Neural cell (in vitro differentiated cells): Measurements from ENCODE around the gene ITIH2. TPM values are rescaled to one million over a fixed set of nuclear protein-coding genes. Genes with fewer than 3 reads are reported as not detected.

Experiments
- H2AFZ ChIP-seq: fragments of 200-600, 300-800 bp; sonication (generic), shearing (Covaris generic); 2 replicates; pipeline ENCODE4 v1.6.0; 2014; ENCODE audit warnings: low read depth, mild to moderate bottlenecking, antibody characterized with exemption, low read length, moderate library complexity
- H3F3A ChIP-seq: fragments of 200-600 bp; shearing (Covaris generic); 2 replicates; pipeline ENCODE4 v1.6.1; 2016; ENCODE audit warnings: mild to moderate bottlenecking, moderate library complexity, mixed read lengths, antibody characterized with exemption, low read length; ENCODE audit not compliant: insufficient read depth, poor library complexity, severe bottlenecking
- H3K27ac ChIP-seq: fragments of 200-600, 300-800 bp; sonication (generic), shearing (Covaris generic); 2 replicates; pipeline ENCODE4 v1.5.1; 2014; ENCODE audit warnings: mild to moderate bottlenecking, low read length, moderate library complexity
- H3K27me3 ChIP-seq: fragments of 300-800, 200-600 bp; sonication (generic), shearing (Covaris generic); 2 replicates; pipeline ENCODE4 v1.6.0; 2014; ENCODE audit warnings: mild to moderate bottlenecking, low read depth, low read length, moderate library complexity; ENCODE audit not compliant: insufficient read depth
- H3K36me3 ChIP-seq: fragments of 300-800, 200-600 bp; sonication (generic), shearing (Covaris generic); 2 replicates; pipeline ENCODE4 v1.5.1; 2014; ENCODE audit warnings: mild to moderate bottlenecking, antibody characterized with exemption, low read length, moderate library complexity; ENCODE audit not compliant: insufficient read depth
- H3K4me2 ChIP-seq: fragments of 300-800, 200-600 bp; sonication (generic), shearing (Covaris generic); 2 replicates; pipeline ENCODE4 v1.6.0; 2014; ENCODE audit warnings: mild to moderate bottlenecking, low read length
- H3K4me3 ChIP-seq: fragments of 300-800, 200-600 bp; sonication (generic), shearing (Covaris generic); 2 replicates; pipeline ENCODE4 v1.5.1; 2014; ENCODE audit warnings: mild to moderate bottlenecking, low read length, moderate library complexity
- H3K79me2 ChIP-seq: fragments of 200-600 bp; shearing (Covaris generic); replicated peaks from 2 replicates; pipeline ENCODE4 v1.6.0; 2014; ENCODE audit warnings: mild to moderate bottlenecking, low read length, moderate library complexity; ENCODE audit not compliant: insufficient read depth
- H3K9ac ChIP-seq: fragments of 300-800, 200-600 bp; sonication (generic), shearing (Covaris generic); 2 replicates; pipeline ENCODE4 v1.6.1; 2016; ENCODE audit warnings: mild to moderate bottlenecking, low read length, mixed read lengths
- H3K9me2 ChIP-seq: fragments of 200-600 bp; shearing (Covaris generic); 2 replicates; pipeline ENCODE4 v1.6.1; 2016; ENCODE audit warnings: mild to moderate bottlenecking, low read length, mixed read lengths; ENCODE audit not compliant: insufficient read depth
- H3K9me3 ChIP-seq: fragments of 200-600, 300-800 bp; sonication (generic), shearing (Covaris generic); 2 replicates; pipeline ENCODE4 v1.6.1; 2016; ENCODE audit warnings: mild to moderate bottlenecking, mixed run types, low read length, moderate library complexity, mixed read lengths
- H4K20me1 ChIP-seq: fragments of 200-600 bp; shearing (Covaris generic); 2 replicates; pipeline ENCODE4 v1.6.1; 2016; ENCODE audit warnings: mild to moderate bottlenecking, mixed run types; ENCODE audit not compliant: insufficient read depth
- CTCF ChIP-seq: fragments of 450-650 bp; IDR thresholded peaks from 2 replicates; pipeline ENCODE4 v1.5.1; 2014; ENCODE audit warnings: antibody characterized with exemption, mild to moderate bottlenecking, moderate library complexity; ENCODE audit not compliant: poor library complexity, severe bottlenecking
- EP300 ChIP-seq: fragments of 450-650 bp; conservative IDR thresholded peaks from 2 replicates; pipeline ENCODE4 v1.6.1; 2014; ENCODE audit warnings: antibody characterized with exemption, mild to moderate bottlenecking, moderate library complexity; ENCODE audit not compliant: poor library complexity, severe bottlenecking
- EZH2 ChIP-seq: fragments of 200-600, 300-800 bp; shearing (Covaris generic), sonication (generic); IDR thresholded peaks from 2 replicates; pipeline ENCODE4 v1.6.1; 2014; ENCODE audit warnings: antibody characterized with exemption, low read length, borderline replicate concordance, mild to moderate bottlenecking; ENCODE audit not compliant: insufficient read depth, poor library complexity, severe bottlenecking
- MXI1 ChIP-seq: fragments of 450-650 bp; conservative IDR thresholded peaks from 2 replicates; pipeline ENCODE4 v1.6.1; 2014; ENCODE audit warnings: antibody characterized with exemption, mild to moderate bottlenecking; ENCODE audit not compliant: poor library complexity, severe bottlenecking
- POLR2AphosphoS5 ChIP-seq: IDR thresholded peaks from 2 replicates; pipeline ENCODE4 v1.6.1; 2012
- RAD21 ChIP-seq: fragments of 450-650 bp; conservative IDR thresholded peaks from 2 replicates; pipeline ENCODE4 v1.6.1; 2014; ENCODE audit warnings: antibody characterized with exemption, mild to moderate bottlenecking, moderate library complexity
- REST ChIP-seq: IDR thresholded peaks from 2 replicates; pipeline ENCODE4 v1.6.1; 2012; ENCODE audit warnings: borderline replicate concordance
- SMC3 ChIP-seq: fragments of 450-650 bp; conservative IDR thresholded peaks from 2 replicates; pipeline ENCODE4 v1.6.1; 2014; ENCODE audit warnings: antibody characterized with exemption, mild to moderate bottlenecking, moderate library complexity; ENCODE audit not compliant: poor library complexity
- TAF1 ChIP-seq: IDR thresholded peaks from 2 replicates; pipeline ENCODE4 v1.6.1; 2012; ENCODE audit warnings: low read depth
- polyA plus RNA-seq: library from polyadenylated mRNA; depleted of rRNA; stranded (reverse); fragments of >200 nt; gene quantifications from 2 replicates; pipeline ENCODE4 v1.2.3, GENCODE V29; 2014

ITIH2 gene
- polyA plus RNA-seq, 1 donor from 2014 or later = not detected

- Histone ChIP-seq H4K20me1 (no peaks in the 10 kb centered on the region), H3K9me2 (no peaks in the 10 kb centered on the region), H3K27ac (no peak overlapping the region), H3K36me3 (no peaks in the 10 kb centered on the region), H2AFZ (no peak overlapping the region), H3K4me3 (no peak overlapping the region), H3K9ac (no peak overlapping the region), H3K27me3 (no peaks in the 10 kb centered on the region), H3K79me2 (no peaks in the 10 kb centered on the region), H3K9me3 (no peaks in the 10 kb centered on the region), H3K4me2 (no peak overlapping the region), H3F3A (no peaks in the 10 kb centered on the region)
- TF ChIP-seq MXI1 = no peak
- no peak for TF ChIP-seq TAF1
- no peak for TF ChIP-seq POLR2AphosphoS5
- TF ChIP-seq REST = no peak
- no peak for TF ChIP-seq SMC3
- TF ChIP-seq EZH2 = no peak
- TF ChIP-seq RAD21 = no peak
- no peak for TF ChIP-seq CTCF
- no peak for TF ChIP-seq EP300
Measured at GRCh38 chr10:7702288-7702812, 766 bp upstream of the ITIH2 start.

GRCh38 chr10:7704071-7705016 is 1.2 kb downstream of the ITIH2 start:
- H3K9me3 ChIP-seq = no peaks in the 10 kb centered on the region
- H3K9me2 ChIP-seq = no peaks in the 10 kb centered on the region
- no peaks in the 10 kb centered on the region for H4K20me1 ChIP-seq
- H3K36me3 ChIP-seq = no peaks in the 10 kb centered on the region
- H2AFZ ChIP-seq = no peak overlapping the region
- H3K79me2 ChIP-seq = no peaks in the 10 kb centered on the region
- no peak overlapping the region for H3K9ac ChIP-seq
- H3K27ac ChIP-seq = no peak overlapping the region
- H3K4me2 ChIP-seq = no peak overlapping the region
- no peaks in the 10 kb centered on the region for H3K27me3 ChIP-seq
- TF ChIP-seq TAF1 (no peak), SMC3 (no peak), CTCF (no peak), EP300 (no peak), REST (no peak), EZH2 (no peak), MXI1 (no peak), POLR2AphosphoS5 (no peak), RAD21 (no peak)
- H3K4me3 ChIP-seq = no peak overlapping the region
- H3F3A ChIP-seq = no peaks in the 10 kb centered on the region
